CD14-positive monocyte (primary cell): ENCODE measurements around the gene UBE2G1. TPM values are rescaled to one million over a fixed set of nuclear protein-coding genes. Genes with fewer than 3 reads are reported as not detected.

Experiments used
- DNase-seq, 3 donors: peaks; one replicate each; pipeline ENCODE4 v3.0.0-alpha.2; 2011 to 2022
- H2AFZ ChIP-seq: 2 replicates; pipeline ENCODE4 v1.6.0; 2012; ENCODE audit warnings: mild to moderate bottlenecking, low read depth, low read length, inconsistent platforms; ENCODE audit not compliant: insufficient read depth, poor library complexity, severe bottlenecking
- H3K27ac ChIP-seq, 2 donors: 1 replicate in 1 of 2; 2 replicates in 1 of 2; pipeline ENCODE4 v1.5.1; 2012 to 2013; ENCODE audit warnings: low read length in 2 of 2, control low read depth in 1 of 2, inconsistent platforms in 1 of 2, low read depth in 1 of 2, mild to moderate bottlenecking in 1 of 2
- H3K27me3 ChIP-seq, 2 donors: one replicate each; pipeline versions ENCODE4 v1.6.0 to v1.6.1; 2011 to 2013; ENCODE audit warnings: low read length in 2 of 2; ENCODE audit not compliant: control insufficient read depth in 2 of 2, insufficient read depth in 2 of 2
- H3K36me3 ChIP-seq, 2 donors: replicated peaks in 1 of 2; 1 replicate in 1 of 2; 2 replicates in 1 of 2; pipeline versions ENCODE4 v1.5.1 to v1.6.1; 2012 to 2013; ENCODE audit warnings: low read length in 2 of 2, control low read depth in 1 of 2, inconsistent platforms in 1 of 2, mild to moderate bottlenecking in 1 of 2; ENCODE audit not compliant: insufficient read depth in 2 of 2, control insufficient read depth in 1 of 2
- H3K4me1 ChIP-seq, 2 donors: 1 replicate in 1 of 2; 2 replicates in 1 of 2; pipeline versions ENCODE4 v1.5.1 to v1.6.1; 2012 to 2013; ENCODE audit warnings: low read length in 2 of 2, control low read depth in 1 of 2, inconsistent platforms in 1 of 2, mild to moderate bottlenecking in 1 of 2, moderate library complexity in 1 of 2; ENCODE audit not compliant: insufficient read depth in 2 of 2, control insufficient read depth in 1 of 2
- H3K4me2 ChIP-seq: replicated peaks from 2 replicates; pipeline ENCODE3; 2012; ENCODE audit warnings: low read length, moderate library complexity, mild to moderate bottlenecking; ENCODE audit not compliant: poor library complexity, severe bottlenecking; ENCODE audit errors: extremely low read depth
- H3K4me3 ChIP-seq, 3 experiments: fragments of 200-600 bp in 1 of 3; sonication (generic) in 1 of 3; replicated peaks in 1 of 3; 1 replicate in 2 of 3; 2 replicates in 1 of 3; pipeline ENCODE4 v1.5.1; 2011 to 2013; ENCODE audit warnings: low read length in 3 of 3, mild to moderate bottlenecking in 3 of 3, control low read depth in 2 of 3, low read depth in 2 of 3, inconsistent platforms in 1 of 3, moderate library complexity in 1 of 3
- H3K79me2 ChIP-seq: 2 replicates; pipeline ENCODE4 v1.6.0; 2012; ENCODE audit warnings: mild to moderate bottlenecking, control low read depth, inconsistent platforms, low read length, moderate library complexity; ENCODE audit not compliant: insufficient read depth
- H3K9ac ChIP-seq: 2 replicates; pipeline ENCODE4 v1.6.0; 2017; ENCODE audit warnings: low read length, mild to moderate bottlenecking; ENCODE audit not compliant: insufficient read depth, poor library complexity, severe bottlenecking
- H3K9me3 ChIP-seq, 2 donors: replicated peaks in 1 of 2; 1 replicate in 1 of 2; 2 replicates in 1 of 2; pipeline versions ENCODE4 v1.5.1 to v1.6.1; 2012 to 2013; ENCODE audit warnings: low read length in 2 of 2, control low read depth in 1 of 2; ENCODE audit not compliant: control insufficient read depth in 1 of 2, insufficient read depth in 1 of 2
- H4K20me1 ChIP-seq: 2 replicates; pipeline ENCODE4 v1.6.0; 2012; ENCODE audit warnings: mild to moderate bottlenecking, low read length, control low read depth, moderate library complexity; ENCODE audit not compliant: insufficient read depth
- H3K27ac Mint-ChIP-seq, 7 donors: one replicate each; pipeline ENCODE4 v1.8.0; 2020; ENCODE audit warnings: mild to moderate bottlenecking in 7 of 7, mixed read lengths in 7 of 7, moderate library complexity in 6 of 7, inconsistent platforms in 2 of 7
- H3K27me3 Mint-ChIP-seq, 3 donors: one replicate each; pipeline ENCODE4 v1.8.0; 2021 to 2022; ENCODE audit warnings: low read depth in 3 of 3, mild to moderate bottlenecking in 3 of 3, mixed read lengths in 3 of 3, moderate library complexity in 3 of 3, inconsistent platforms in 1 of 3
- H3K36me3 Mint-ChIP-seq, 2 donors: one replicate each; pipeline ENCODE4 v1.8.0; 2020; ENCODE audit warnings: mixed read lengths in 2 of 2, inconsistent platforms in 1 of 2, mild to moderate bottlenecking in 1 of 2
- H3K4me1 Mint-ChIP-seq: one replicate; pipeline ENCODE4 v1.8.0; 2020; ENCODE audit warnings: mild to moderate bottlenecking, mixed read lengths
- H3K4me3 Mint-ChIP-seq, 2 donors: one replicate each; pipeline ENCODE4 v1.8.0; 2020; ENCODE audit warnings: mild to moderate bottlenecking in 2 of 2, mixed read lengths in 2 of 2, moderate library complexity in 1 of 2
- H3K9me3 Mint-ChIP-seq, 7 donors: one replicate each; pipeline ENCODE4 v1.8.0; 2020 to 2022; ENCODE audit warnings: mixed read lengths in 7 of 7, mild to moderate bottlenecking in 6 of 7, moderate library complexity in 6 of 7, inconsistent platforms in 2 of 7
- WGBS: methylation state at CpG from one replicate; pipeline ENCODE4 v1.1.5; 2013; ENCODE audit warnings: missing lambda C conversion rate; ENCODE audit not compliant: insufficient coverage; 5-methylcytosine and 5-hydroxymethylcytosine counted together
- intact Hi-C, 2 donors: fragments of 100-400 bp; cut with micrococcal nuclease; formaldehyde crosslinking; loops; one replicate each; pipeline versions ENCODE4 v1.15.0 to v1.15.1; 2023
- polyA plus RNA-seq, 3 donors: library from polyadenylated mRNA; depleted of rRNA in 1 of 3; unstranded in 2 of 3; stranded (reverse) in 1 of 3; fragments of 300-500 nt in 2 of 3; fragments of >200 nt in 1 of 3; fragmentation: Illumina TruSeq in 2 of 3; gene quantifications; 1 replicate in 2 of 3; 2 replicates in 1 of 3; pipeline ENCODE4 v1.2.3, GENCODE V29; 2012 to 2021
- TF ChIP-seq, protein P1 (sequence below): fragments of 200-600 bp; IDR thresholded peaks from one replicate; pipeline ENCODE4 v1.8.0; 2022; ENCODE audit warnings: antibody characterized with exemption, mild to moderate bottlenecking

UBE2G1 gene
- polyA plus RNA-seq, 3 donors = 18.3 to 41.4 (median 29.3) TPM

DNA sequence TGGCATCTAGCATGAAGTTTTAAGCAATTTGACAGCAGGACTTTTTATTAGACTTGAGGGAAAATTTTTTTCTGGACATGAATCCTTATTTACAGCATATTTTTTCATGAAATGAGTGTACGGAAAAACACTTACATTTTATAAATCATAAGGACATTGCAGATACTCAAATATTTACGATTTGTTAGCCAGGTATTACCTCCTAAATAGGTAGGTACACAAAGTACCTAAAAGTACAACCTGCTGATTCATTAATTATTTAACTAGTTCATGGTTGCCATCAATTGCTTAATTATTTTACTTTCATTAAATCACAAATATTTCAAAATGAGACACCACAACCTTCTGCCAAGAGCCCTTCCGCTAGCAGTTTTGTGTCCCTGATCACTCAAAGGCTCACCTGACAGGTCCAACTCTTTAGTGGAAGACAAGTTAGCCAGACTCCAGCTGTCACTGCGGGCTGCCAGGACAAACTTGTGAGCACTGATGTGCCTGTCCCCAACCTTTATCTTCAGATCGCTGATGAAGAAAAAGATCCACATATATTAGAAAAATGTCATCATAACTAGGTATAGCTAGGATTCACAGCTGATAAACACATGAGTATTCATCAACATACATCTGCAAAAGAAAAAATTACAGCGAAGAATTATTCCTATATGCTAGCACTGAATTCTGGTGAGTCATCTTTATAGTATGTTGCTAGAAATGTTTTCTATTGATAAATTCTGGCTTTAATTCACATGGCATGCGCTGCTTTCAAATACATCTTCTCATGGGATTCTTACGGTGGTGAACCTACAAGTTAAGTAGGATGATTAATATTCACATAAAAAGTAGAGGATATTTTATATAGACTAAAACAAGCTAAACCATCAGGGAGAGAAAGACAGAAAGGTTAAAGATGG lies 130.8 kb downstream of the UBE2G1 start:
- no peak overlapping the region for H3K4me2 ChIP-seq
- peaks cover 63 to 89% of the 10 kb centered on the region in 2 donors for H3K36me3 Mint-ChIP-seq
- no peaks in the 10 kb centered on the region for H3K27me3 ChIP-seq
- H3K4me1 ChIP-seq = no peaks in the 10 kb centered on the region
- H3K36me3 ChIP-seq = peaks cover 76 to 97% of the 10 kb centered on the region in 2 donors
- H3K9me3 ChIP-seq = no peaks in the 10 kb centered on the region
- no peak overlapping the region for H3K27ac Mint-ChIP-seq
- peaks cover 2% of the 10 kb centered on the region for H3K4me1 Mint-ChIP-seq
- H3K9ac ChIP-seq = no peak overlapping the region
- no peak overlapping the region for H2AFZ ChIP-seq
- intact Hi-C loops = no loop called here
- H3K79me2 ChIP-seq = no peaks in the 10 kb centered on the region
- TF ChIP-seq, protein P1, sequence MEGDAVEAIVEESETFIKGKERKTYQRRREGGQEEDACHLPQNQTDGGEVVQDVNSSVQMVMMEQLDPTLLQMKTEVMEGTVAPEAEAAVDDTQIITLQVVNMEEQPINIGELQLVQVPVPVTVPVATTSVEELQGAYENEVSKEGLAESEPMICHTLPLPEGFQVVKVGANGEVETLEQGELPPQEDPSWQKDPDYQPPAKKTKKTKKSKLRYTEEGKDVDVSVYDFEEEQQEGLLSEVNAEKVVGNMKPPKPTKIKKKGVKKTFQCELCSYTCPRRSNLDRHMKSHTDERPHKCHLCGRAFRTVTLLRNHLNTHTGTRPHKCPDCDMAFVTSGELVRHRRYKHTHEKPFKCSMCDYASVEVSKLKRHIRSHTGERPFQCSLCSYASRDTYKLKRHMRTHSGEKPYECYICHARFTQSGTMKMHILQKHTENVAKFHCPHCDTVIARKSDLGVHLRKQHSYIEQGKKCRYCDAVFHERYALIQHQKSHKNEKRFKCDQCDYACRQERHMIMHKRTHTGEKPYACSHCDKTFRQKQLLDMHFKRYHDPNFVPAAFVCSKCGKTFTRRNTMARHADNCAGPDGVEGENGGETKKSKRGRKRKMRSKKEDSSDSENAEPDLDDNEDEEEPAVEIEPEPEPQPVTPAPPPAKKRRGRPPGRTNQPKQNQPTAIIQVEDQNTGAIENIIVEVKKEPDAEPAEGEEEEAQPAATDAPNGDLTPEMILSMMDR = no peak
- DNase-seq = no peak
- H3K27ac ChIP-seq = no peak overlapping the region
- no peak overlapping the region for H3K4me3 Mint-ChIP-seq
- H3K9me3 Mint-ChIP-seq = no peaks in the 10 kb centered on the region
- H4K20me1 ChIP-seq = peaks cover 85% of the 10 kb centered on the region
- H3K4me3 ChIP-seq = no peak overlapping the region
- WGBS = 89% methylated on average over 1 of the region's 8 CpGs
- H3K27me3 Mint-ChIP-seq = no peaks in the 10 kb centered on the region

DNA sequence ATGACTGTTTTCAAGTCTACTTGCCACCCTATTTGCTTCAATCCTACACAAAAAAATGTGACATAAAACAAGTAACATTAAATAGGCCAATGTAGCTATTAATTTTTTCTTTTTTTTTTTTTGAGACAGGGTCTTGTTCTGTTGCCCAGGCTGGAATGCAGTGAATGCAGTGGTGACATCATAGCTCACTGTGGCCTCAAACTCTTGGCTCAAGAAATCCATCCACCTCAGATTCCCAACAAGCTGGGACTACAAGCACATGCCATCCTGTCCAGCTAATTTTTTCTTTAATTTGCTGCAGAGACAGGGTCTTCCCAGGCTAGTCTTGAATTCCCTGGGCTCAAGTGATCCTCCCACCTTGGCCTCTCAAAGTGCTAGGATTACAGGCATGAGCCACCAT lies 132.1 kb downstream of the UBE2G1 start:
- peaks cover 78 to 97% of the 10 kb centered on the region in 2 donors for H3K36me3 ChIP-seq
- Mint-ChIP-seq H3K9me3 (no peaks in the 10 kb centered on the region), H3K27me3 (no peaks in the 10 kb centered on the region), H3K36me3 (peaks cover 63 to 86% of the 10 kb centered on the region in 2 donors), H3K27ac (no peak overlapping the region), H3K4me3 (no peak overlapping the region), H3K4me1 (peaks cover 2% of the 10 kb centered on the region)
- no peak overlapping the region for H3K4me2 ChIP-seq
- H3K4me3 ChIP-seq = no peak overlapping the region
- no peaks in the 10 kb centered on the region for H3K27me3 ChIP-seq
- no peak for DNase-seq
- H3K79me2 ChIP-seq = no peaks in the 10 kb centered on the region
- no peak overlapping the region for H3K9ac ChIP-seq
- intact Hi-C loops = no loop called here
- TF ChIP-seq, protein P1 = no peak
- H3K27ac ChIP-seq = no peak overlapping the region
- no peaks in the 10 kb centered on the region for H3K9me3 ChIP-seq
- no peaks in the 10 kb centered on the region for H3K4me1 ChIP-seq
- peaks cover 82% of the 10 kb centered on the region for H4K20me1 ChIP-seq
- no peak overlapping the region for H2AFZ ChIP-seq
